Subcutaneous abdominal adipose tissue (tissue), 5 donors: ENCODE results near the gene ZXDA.
"Not testable (repeated sequence)": the region's sequence is repeated elsewhere in the genome, so short reads cannot be mapped to it uniquely, and the experiment has no call there.

ENCODE experiments used
- H3K27ac ChIP-seq: one replicate; pipeline ENCODE4 v1.7.0; 2013; ENCODE audit warnings: low read depth, mild to moderate bottlenecking, inconsistent platforms, low read length, moderate library complexity
- H3K27me3 ChIP-seq, 5 donors: one replicate each; pipeline ENCODE4 v1.7.0; 2013; ENCODE audit warnings: low read length in 5 of 5, inconsistent platforms in 1 of 5; ENCODE audit not compliant: control insufficient read depth in 5 of 5, insufficient read depth in 4 of 5
- H3K36me3 ChIP-seq, 5 donors: one replicate each; pipeline ENCODE4 v1.7.0; 2013; ENCODE audit warnings: low read length in 5 of 5; ENCODE audit not compliant: control insufficient read depth in 5 of 5, insufficient read depth in 5 of 5
- H3K4me1 ChIP-seq, 5 donors: one replicate each; pipeline ENCODE4 v1.7.0; 2013; ENCODE audit warnings: low read length in 5 of 5, mild to moderate bottlenecking in 3 of 5, moderate library complexity in 1 of 5; ENCODE audit not compliant: control insufficient read depth in 5 of 5, insufficient read depth in 5 of 5
- H3K4me3 ChIP-seq, 5 donors: one replicate each; pipeline ENCODE4 v1.7.0; 2013; ENCODE audit warnings: low read length in 5 of 5, low read depth in 1 of 5
- H3K9ac ChIP-seq, 5 donors: one replicate each; pipeline ENCODE4 v1.7.0; 2013; ENCODE audit warnings: low read length in 5 of 5, mild to moderate bottlenecking in 4 of 5, moderate library complexity in 3 of 5
- H3K9me3 ChIP-seq, 5 donors: one replicate each; pipeline ENCODE4 v1.7.0; 2013; ENCODE audit warnings: low read length in 5 of 5; ENCODE audit not compliant: control insufficient read depth in 5 of 5
- donor health status: healthy.
- donor health status: healthy.
- donor health status: healthy.
- donor health status: healthy.
- donor health status: healthy.

Gene ZXDA

DNA sequence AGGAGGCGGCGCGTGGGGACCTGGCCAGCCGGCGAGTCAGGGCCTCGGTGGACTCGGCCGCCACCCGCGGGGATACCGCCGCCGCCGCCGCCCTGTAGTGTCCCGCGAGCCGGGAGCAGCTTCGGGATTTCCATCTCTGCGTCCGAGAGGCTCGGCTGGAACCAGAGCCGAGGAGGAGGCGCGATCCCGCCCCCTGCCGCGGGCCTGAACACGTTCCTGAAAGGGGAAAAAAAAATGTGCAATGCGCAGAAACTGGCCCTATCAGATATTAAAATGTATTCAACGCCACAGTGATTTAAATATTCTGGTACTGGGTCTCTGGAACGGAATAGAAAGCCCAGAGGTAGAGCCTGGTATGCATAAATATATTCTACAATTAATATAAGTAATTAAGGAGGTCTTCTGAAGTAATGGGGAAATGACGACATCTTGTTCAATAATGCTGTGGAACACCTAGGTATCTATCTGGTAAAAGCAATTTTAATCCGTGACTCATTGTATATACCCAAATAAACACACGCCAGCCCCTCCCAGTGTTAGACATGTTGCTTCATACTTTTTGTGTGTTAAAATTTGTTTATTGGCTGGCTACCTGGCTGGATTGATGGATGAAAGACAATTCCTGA is at the start of gene ZXDA:
Gene ZXDA (minus strand): TSS at position 172 of the 626 bp plus-strand sequence. CDS start 38 bp downstream, at position 134.
- Histone ChIP-seq H3K4me3 (peak within 1 kb of the TSS; percentile 35 to 65 (median 62)), H3K4me1 (peaks cover 2 to 22% (median 16%) of the 10 kb centered on the region in 5 donors), H3K9ac (peak within 1 kb of the TSS in 4 of 5 donors; percentile 23 to 74 (median 44)), H3K27ac (peak within 1 kb of the TSS; percentile 57)
- H3K9me3 ChIP-seq, H3K36me3 ChIP-seq, H3K27me3 ChIP-seq: not testable (repeated sequence)

GRCh38 chrX:57952320-57952678 is 42.0 kb upstream of the ZXDA start:
- Histone ChIP-seq H3K27me3 (peaks cover 0 to 5% (median 2%) of the 10 kb centered on the region in 5 donors), H3K4me1 (peaks cover 0 to 19% (median 3%) of the 10 kb centered on the region in 5 donors), H3K4me3 (no peak overlapping the region), H3K36me3 (no peaks in the 10 kb centered on the region), H3K27ac (no peak overlapping the region), H3K9ac (no peak overlapping the region), H3K9me3 (peaks cover 0 to 4% (median 2%) of the 10 kb centered on the region in 5 donors)

DNA sequence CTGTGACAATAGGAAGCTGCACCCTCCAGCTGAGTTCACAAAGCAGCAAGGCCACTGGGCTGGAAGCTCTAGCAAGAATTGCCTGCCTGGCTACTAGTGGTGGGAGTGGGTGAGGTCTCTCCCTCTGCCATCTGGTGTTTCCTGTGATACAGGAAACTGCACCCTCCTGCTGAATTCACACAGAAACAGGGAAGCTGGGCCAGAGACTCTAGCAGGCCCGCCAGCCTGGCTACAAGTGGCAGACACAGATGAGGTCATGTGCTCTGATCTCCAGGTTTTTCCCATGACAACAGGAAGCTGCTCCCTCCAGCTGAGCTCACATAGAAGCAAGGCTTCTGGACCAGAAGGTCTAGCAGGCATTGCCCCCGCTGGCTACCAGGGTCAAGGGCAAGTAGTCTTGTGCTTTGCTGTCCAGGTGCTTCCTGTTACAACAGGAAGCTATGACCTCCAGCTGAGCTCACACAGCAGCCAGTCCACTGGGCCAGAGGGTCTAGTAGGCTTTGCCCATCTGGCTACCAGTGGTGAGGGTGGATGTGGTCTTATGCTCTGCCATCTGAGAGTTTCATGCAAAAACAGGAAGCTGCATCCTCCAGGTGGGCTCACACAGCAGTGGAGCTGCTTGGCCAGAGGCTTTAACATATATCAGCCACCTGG is 41.5 kb upstream of the ZXDA start:
- Histone ChIP-seq H3K9me3 (peaks cover 0 to 4% (median 0%) of the 10 kb centered on the region in 5 donors), H3K27me3 (peaks cover 0 to 5% (median 2%) of the 10 kb centered on the region in 5 donors), H3K4me1 (peaks cover 0 to 19% (median 3%) of the 10 kb centered on the region in 5 donors), H3K27ac (peak overlapping the region; percentile 16), H3K9ac (no peak overlapping the region), H3K4me3 (no peak overlapping the region), H3K36me3 (no peaks in the 10 kb centered on the region)

DNA sequence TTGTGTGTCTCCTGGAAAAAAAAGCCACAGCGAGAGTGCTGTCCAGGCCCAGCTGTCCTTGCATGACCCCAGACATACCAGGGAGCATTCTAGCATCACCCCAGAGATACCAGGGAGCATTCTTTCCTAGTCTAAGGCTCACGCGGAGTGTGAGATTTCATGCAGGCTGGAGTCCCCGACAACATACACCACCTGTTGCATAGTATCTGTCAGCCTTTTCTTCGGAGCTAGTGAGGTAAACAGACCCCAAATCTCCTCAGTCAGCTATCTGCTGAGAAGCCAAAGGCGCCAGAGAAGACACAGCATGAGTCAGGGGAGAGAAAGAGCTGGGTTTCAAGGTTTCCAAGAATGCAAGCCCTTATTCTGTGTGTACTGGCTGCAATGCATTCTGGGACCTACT is 23.1 kb upstream of the ZXDA start:
- H3K27me3 ChIP-seq, result peaks cover 0 to 9% (median 5%) of the 10 kb centered on the region in 5 donors
- H3K4me3 ChIP-seq, result no peak overlapping the region
- no peaks in the 10 kb centered on the region for H3K36me3 ChIP-seq
- peaks cover 0 to 2% (median 0%) of the 10 kb centered on the region in 5 donors for H3K9me3 ChIP-seq
- H3K27ac ChIP-seq, result no peak overlapping the region
- no peaks in the 10 kb centered on the region for H3K4me1 ChIP-seq
- H3K9ac ChIP-seq, result no peak overlapping the region

GRCh38 chrX:57932266-57932665 is 22.0 kb upstream of the ZXDA start:
- Histone ChIP-seq H3K4me1 (no peaks in the 10 kb centered on the region), H3K9me3 (peaks cover 0 to 2% (median 0%) of the 10 kb centered on the region in 5 donors), H3K36me3 (no peaks in the 10 kb centered on the region), H3K9ac (no peak overlapping the region), H3K4me3 (no peak overlapping the region), H3K27me3 (peaks cover 0 to 9% (median 5%) of the 10 kb centered on the region in 5 donors), H3K27ac (no peak overlapping the region)

DNA sequence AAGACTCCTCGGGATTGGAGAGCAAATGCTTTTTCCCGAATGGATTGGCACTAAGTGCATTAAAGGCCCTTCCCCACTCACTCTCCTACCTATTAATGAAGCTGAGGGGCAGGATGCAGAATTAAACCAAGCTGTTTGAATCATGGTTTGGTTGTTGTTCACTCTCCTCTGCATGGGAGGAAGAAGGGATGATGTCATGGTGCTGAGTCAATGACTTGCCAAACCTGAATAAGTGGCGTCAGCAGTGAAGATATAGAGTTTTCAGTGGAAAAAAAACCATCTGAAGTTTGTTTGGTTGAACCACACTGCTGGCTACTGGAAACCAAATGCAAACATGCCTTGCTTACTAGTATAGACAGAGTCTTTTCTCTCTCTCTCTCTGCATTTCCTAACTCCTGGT is 19.8 kb upstream of the ZXDA start:
- H3K27me3 ChIP-seq, result peaks cover 0 to 9% (median 5%) of the 10 kb centered on the region in 5 donors
- no peaks in the 10 kb centered on the region for H3K4me1 ChIP-seq
- H3K9me3 ChIP-seq, result no peaks in the 10 kb centered on the region
- no peak overlapping the region for H3K27ac ChIP-seq
- no peaks in the 10 kb centered on the region for H3K36me3 ChIP-seq
- H3K9ac ChIP-seq, result no peak overlapping the region
- no peak overlapping the region for H3K4me3 ChIP-seq

- Histone ChIP-seq H3K9me3 (no peaks in the 10 kb centered on the region), H3K27me3 (peaks cover 0 to 9% (median 5%) of the 10 kb centered on the region in 5 donors), H3K4me3 (no peak overlapping the region), H3K9ac (no peak overlapping the region), H3K36me3 (no peaks in the 10 kb centered on the region), H3K27ac (no peak overlapping the region), H3K4me1 (no peaks in the 10 kb centered on the region)
These were observed 19.1 kb upstream of the ZXDA start for GRCh38 chrX:57929373-57929772.

DNA sequence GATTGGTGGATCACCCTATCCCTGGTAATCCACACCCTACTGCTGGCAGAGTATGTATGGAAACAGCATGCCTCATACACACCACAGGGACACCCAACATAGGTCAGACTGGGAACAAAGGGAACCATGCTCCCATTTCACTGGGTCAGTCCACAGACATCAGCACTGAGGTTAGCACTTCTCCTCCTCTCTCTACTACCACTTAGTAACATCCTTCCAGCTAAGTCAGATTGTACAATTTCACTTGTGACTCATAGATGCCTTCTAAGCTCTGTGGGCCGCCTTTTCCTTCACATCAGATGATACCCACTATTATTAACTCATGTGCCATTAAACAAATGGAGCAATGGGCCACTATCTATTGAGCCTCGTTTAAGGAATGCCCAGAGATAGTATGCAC is 15.5 kb upstream of the ZXDA start:
- Histone ChIP-seq H3K9me3 (no peaks in the 10 kb centered on the region), H3K4me1 (no peaks in the 10 kb centered on the region), H3K9ac (no peak overlapping the region), H3K36me3 (no peaks in the 10 kb centered on the region), H3K4me3 (no peak overlapping the region), H3K27me3 (peaks cover 0 to 30% (median 11%) of the 10 kb centered on the region in 5 donors), H3K27ac (no peak overlapping the region)

DNA sequence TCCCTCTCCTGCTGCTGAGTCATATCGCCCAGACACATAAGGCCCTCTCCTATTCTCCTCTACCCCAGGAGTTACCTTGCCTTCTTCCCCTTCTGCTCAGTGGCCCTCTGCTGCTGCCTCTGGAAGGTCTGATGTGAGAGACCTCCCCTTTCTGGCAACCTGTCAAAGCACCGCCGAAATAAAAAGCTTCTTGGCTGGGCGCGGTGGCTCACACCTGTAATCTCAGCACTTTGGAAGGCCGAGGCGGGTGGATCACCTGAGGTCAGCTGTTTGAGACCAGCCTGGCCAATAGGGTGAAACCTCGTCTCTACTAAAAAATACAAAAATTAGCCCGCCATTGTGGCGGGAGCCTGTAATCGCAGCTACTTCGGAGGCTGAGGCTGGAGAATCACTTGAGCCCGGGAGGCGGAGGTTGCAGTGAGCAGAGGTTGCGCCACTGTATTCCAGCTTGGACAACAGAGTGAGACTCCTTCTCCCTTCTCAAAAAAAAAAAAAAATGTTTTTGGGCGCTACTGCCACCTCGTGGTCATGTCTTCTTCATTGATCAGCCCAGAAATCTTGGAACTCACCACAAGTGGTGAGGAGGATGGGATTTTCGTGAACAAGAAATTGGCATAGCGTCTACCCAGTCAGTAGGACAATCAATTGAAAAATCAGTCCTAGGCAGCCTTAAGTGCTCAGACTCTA is 8.6 kb upstream of the ZXDA start:
- H3K36me3 ChIP-seq, result no peaks in the 10 kb centered on the region
- H3K4me1 ChIP-seq, result peaks cover 0 to 4% (median 0%) of the 10 kb centered on the region in 5 donors
- H3K9me3 ChIP-seq, result no peaks in the 10 kb centered on the region
- no peak overlapping the region for H3K27ac ChIP-seq
- no peak overlapping the region for H3K9ac ChIP-seq
- H3K4me3 ChIP-seq, result peak overlapping the region in 2 of 5 donors; percentile 6 to 36
- H3K27me3 ChIP-seq, result peaks cover 0 to 36% (median 8%) of the 10 kb centered on the region in 5 donors

GRCh38 chrX:57915680-57916079 is 5.4 kb upstream of the ZXDA start:
- Histone ChIP-seq H3K9ac (no peak overlapping the region), H3K36me3 (no peaks in the 10 kb centered on the region), H3K27me3 (peaks cover 0 to 11% (median 4%) of the 10 kb centered on the region in 5 donors), H3K4me3 (no peak overlapping the region), H3K9me3 (no peaks in the 10 kb centered on the region), H3K27ac (no peak overlapping the region), H3K4me1 (peaks cover 0 to 8% (median 4%) of the 10 kb centered on the region in 5 donors)
